BLaER1 (cell line): ENCODE data around the gene TAOK1.

ENCODE experiments used
- H3K27ac ChIP-seq: shearing (Covaris generic); formaldehyde crosslinking; 2 replicates; pipeline ENCODE4 v1.8.1; 2022
- H3K27me3 ChIP-seq: shearing (Covaris generic); formaldehyde crosslinking; 2 replicates; pipeline ENCODE4 v1.8.1; 2022
- H3K36me3 ChIP-seq: shearing (Covaris generic); formaldehyde crosslinking; 2 replicates; pipeline ENCODE4 v1.8.1; 2022
- H3K4me1 ChIP-seq: shearing (Covaris generic); formaldehyde crosslinking; 2 replicates; pipeline ENCODE4 v1.8.1; 2022
- H3K4me2 ChIP-seq: shearing (Covaris generic); formaldehyde crosslinking; 2 replicates; pipeline ENCODE4 v1.8.1; 2022
- H3K4me3 ChIP-seq: shearing (Covaris generic); formaldehyde crosslinking; 2 replicates; pipeline ENCODE4 v1.8.1; 2022
- H3K9ac ChIP-seq: shearing (Covaris generic); formaldehyde crosslinking; 2 replicates; pipeline ENCODE4 v1.8.1; 2022
- H3K9me3 ChIP-seq: shearing (Covaris generic); formaldehyde crosslinking; 2 replicates; pipeline ENCODE4 v1.8.1; 2022
- H4K20me1 ChIP-seq: shearing (Covaris generic); formaldehyde crosslinking; 2 replicates; pipeline ENCODE4 v1.8.1; 2022
- Cebpa-rat ChIP-seq: shearing (Covaris generic); IDR thresholded peaks from 2 replicates; pipeline ENCODE4 v1.8.1; 2022

TAOK1 gene

DNA sequence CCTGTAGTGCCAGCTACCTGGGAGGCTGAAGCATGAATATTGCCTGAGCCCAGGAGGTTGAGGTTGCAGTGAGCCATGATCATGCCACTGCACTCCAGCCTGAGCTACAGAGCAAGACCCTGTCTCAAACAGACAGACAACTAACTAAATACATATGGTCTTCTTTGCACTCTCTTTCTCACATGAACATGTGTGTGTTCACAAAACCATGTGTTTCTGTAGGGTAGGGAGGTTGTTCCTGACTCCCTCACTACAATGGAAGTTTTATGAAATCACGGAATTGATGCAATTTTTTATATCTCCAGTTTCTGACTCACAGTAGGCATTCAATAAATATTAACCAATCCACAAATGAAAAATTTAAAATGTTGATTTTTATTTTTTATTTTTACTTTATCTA lies 128.2 kb downstream of the TAOK1 start:
- Histone ChIP-seq H4K20me1 (no peaks in the 10 kb centered on the region), H3K27me3 (no peaks in the 10 kb centered on the region), H3K9ac (no peak overlapping the region), H3K4me3 (no peak overlapping the region), H3K4me2 (no peak overlapping the region), H3K27ac (no peak overlapping the region), H3K9me3 (no peaks in the 10 kb centered on the region), H3K4me1 (no peaks in the 10 kb centered on the region), H3K36me3 (peaks cover 98% of the 10 kb centered on the region)
- no peak for TF ChIP-seq Cebpa-rat

DNA sequence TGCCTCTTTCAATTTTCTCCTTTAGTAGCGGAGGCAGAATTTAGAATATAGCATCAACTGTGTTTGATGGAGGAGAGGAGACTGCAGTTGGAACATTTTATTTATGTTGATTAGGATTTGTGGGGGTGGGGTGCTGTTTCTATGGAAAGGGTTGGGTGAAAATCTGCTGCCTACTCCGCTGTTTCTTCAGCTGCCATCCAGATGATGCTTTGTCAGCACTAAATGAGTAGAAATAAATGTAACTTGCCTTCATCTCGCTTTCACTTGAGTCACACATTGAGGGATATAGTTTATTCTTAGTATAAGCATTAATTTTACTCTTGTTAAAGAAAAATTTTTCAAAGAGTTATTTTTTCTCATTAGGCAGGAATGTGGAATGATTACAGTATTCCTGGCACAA lies 134.5 kb downstream of the TAOK1 start:
- Histone ChIP-seq H3K4me1 (no peaks in the 10 kb centered on the region), H3K27ac (no peak overlapping the region), H3K9ac (no peak overlapping the region), H3K4me2 (no peak overlapping the region), H3K36me3 (peaks cover 98% of the 10 kb centered on the region), H4K20me1 (no peaks in the 10 kb centered on the region), H3K27me3 (no peaks in the 10 kb centered on the region), H3K9me3 (no peaks in the 10 kb centered on the region), H3K4me3 (no peak overlapping the region)
- TF ChIP-seq Cebpa-rat = no peak

DNA sequence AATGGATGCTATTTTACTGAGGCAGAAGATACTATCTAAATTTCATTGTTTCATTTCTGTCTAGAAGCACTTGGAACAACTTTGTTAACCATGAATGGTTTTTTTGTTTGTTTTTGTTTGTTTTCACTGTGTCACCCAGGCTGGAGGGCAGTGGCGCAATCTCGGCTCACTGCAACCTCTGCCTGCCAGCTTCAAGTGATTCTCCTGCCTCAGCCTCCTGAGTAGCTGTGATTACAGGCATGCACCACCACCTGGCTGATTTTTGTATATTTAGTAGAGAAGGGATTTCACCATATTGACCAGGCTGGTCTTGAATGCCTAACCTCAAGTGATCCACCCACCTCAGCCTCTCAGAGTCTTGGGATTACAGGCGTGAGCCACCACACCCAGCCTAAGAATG lies 136.2 kb downstream of the TAOK1 start:
- H3K36me3 ChIP-seq = peaks cover 99% of the 10 kb centered on the region
- TF ChIP-seq Cebpa-rat = no peak

DNA sequence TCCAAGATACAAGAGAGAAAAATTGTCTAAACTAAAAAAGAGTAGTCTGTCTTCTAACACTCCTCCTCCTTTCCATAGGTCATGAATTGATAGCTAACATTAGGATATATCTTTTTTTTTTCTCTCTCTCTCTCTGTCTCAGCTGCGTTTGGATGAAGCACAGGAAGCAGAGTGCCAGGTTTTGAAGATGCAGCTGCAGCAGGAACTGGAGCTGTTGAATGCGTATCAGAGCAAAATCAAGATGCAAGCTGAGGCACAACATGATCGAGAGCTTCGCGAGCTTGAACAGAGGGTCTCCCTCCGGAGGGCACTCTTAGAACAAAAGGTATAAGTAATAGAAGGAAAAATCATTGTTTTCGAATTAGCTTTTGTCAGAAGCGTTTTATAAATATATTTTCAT lies 143.8 kb downstream of the TAOK1 start:
- peaks cover 4% of the 10 kb centered on the region; the same call in 1 of the 2 replicates for H3K9me3 ChIP-seq
- no peak overlapping the region for H3K4me3 ChIP-seq
- H3K36me3 ChIP-seq = peaks cover 86% of the 10 kb centered on the region
- no peaks in the 10 kb centered on the region for H3K4me1 ChIP-seq
- H3K9ac ChIP-seq = no peak overlapping the region
- H3K27ac ChIP-seq = no peak overlapping the region
- H4K20me1 ChIP-seq = peaks cover 5% of the 10 kb centered on the region; the same call in 1 of the 2 replicates
- H3K4me2 ChIP-seq = no peak overlapping the region
- no peak for TF ChIP-seq Cebpa-rat
- no peaks in the 10 kb centered on the region for H3K27me3 ChIP-seq

More for the DNA sequence above, 136.2 kb downstream of the TAOK1 start:
- H3K4me1 ChIP-seq = no peaks in the 10 kb centered on the region
- no peaks in the 10 kb centered on the region for H4K20me1 ChIP-seq
- no peak overlapping the region for H3K4me3 ChIP-seq
- H3K9me3 ChIP-seq = no peaks in the 10 kb centered on the region
- H3K27me3 ChIP-seq = no peaks in the 10 kb centered on the region
- H3K4me2 ChIP-seq = no peak overlapping the region
- no peak overlapping the region for H3K9ac ChIP-seq
- no peak overlapping the region for H3K27ac ChIP-seq

DNA sequence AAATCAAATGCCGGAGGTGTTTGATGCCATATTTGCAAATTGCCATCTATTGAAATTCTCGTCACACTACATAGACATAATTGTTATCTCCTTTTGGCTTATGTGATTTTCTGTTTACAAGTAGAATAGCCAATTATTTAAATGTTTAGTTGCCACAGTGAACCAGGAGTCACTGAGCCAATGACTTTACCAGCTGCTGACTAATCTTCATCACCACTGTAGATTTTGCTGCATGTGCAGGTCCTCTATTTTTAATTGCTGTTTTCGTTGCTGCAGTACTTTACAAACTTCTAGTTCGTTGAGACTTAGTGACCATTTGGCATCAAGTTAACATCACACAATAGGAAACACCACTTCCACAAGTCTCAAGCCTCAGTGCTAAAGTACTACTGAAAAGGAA lies 153.9 kb downstream of the TAOK1 start:
- no peak overlapping the region for H3K4me3 ChIP-seq
- H4K20me1 ChIP-seq = no peaks in the 10 kb centered on the region
- H3K4me2 ChIP-seq = no peak overlapping the region
- peaks cover 61% of the 10 kb centered on the region for H3K36me3 ChIP-seq
- H3K4me1 ChIP-seq = peaks cover 4% of the 10 kb centered on the region; the same call in 1 of the 2 replicates
- no peak overlapping the region for H3K27ac ChIP-seq
- no peak for TF ChIP-seq Cebpa-rat
- H3K9me3 ChIP-seq = no peaks in the 10 kb centered on the region
- H3K9ac ChIP-seq = no peak overlapping the region
- no peaks in the 10 kb centered on the region for H3K27me3 ChIP-seq

DNA sequence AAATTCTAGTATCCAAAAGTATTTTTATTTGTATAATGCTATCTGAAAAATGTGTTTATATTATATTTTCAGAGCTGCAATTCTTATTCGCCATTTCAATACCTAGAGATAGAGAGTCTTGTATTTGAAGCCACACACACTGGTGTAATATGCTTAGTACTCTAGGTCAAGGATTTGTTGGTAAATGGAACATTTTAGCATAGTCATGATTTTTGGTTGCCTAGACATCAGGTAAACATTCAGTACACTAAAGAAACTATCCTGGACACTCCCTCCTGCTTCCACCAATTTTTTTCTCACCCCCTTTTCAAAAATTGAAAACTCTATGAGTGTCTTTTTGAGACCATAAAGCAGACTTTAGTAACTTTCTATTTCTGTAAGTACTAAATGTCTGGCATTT lies 155.9 kb downstream of the TAOK1 start:
- no peaks in the 10 kb centered on the region for H3K9me3 ChIP-seq
- no peak overlapping the region for H3K4me2 ChIP-seq
- H4K20me1 ChIP-seq = no peaks in the 10 kb centered on the region

GRCh38 chr17:29546830-29547229 lies 156.7 kb downstream of the TAOK1 start:
- no peaks in the 10 kb centered on the region for H3K27me3 ChIP-seq
- no peak overlapping the region for H3K27ac ChIP-seq

More for the DNA sequence above, 155.9 kb downstream of the TAOK1 start:
- H3K9ac ChIP-seq = no peak overlapping the region
- H3K4me3 ChIP-seq = no peak overlapping the region
- H3K36me3 ChIP-seq = peaks cover 43% of the 10 kb centered on the region
- no peak overlapping the region for H3K27ac ChIP-seq
- H3K4me1 ChIP-seq = peaks cover 13% of the 10 kb centered on the region; the same call in 1 of the 2 replicates
- TF ChIP-seq Cebpa-rat = no peak
- H3K27me3 ChIP-seq = no peaks in the 10 kb centered on the region

GRCh38 chr17:29549177-29549923 lies 159.2 kb downstream of the TAOK1 start:
- Histone ChIP-seq H3K4me1 (peaks cover 13% of the 10 kb centered on the region; the same call in 1 of the 2 replicates), H3K36me3 (peaks cover 19% of the 10 kb centered on the region; the same call in 1 of the 2 replicates), H3K4me2 (peak overlapping the region; percentile 31; the same call in 1 of the 2 replicates), H3K27ac (no peak overlapping the region), H3K9me3 (no peaks in the 10 kb centered on the region), H3K9ac (no peak overlapping the region), H3K27me3 (no peaks in the 10 kb centered on the region), H3K4me3 (no peak overlapping the region), H4K20me1 (no peaks in the 10 kb centered on the region)
- no peak for TF ChIP-seq Cebpa-rat

More at GRCh38 chr17:29546830-29547229, 156.7 kb downstream of the TAOK1 start:
- Histone ChIP-seq H3K9me3 (no peaks in the 10 kb centered on the region), H3K4me2 (no peak overlapping the region), H3K9ac (no peak overlapping the region), H3K36me3 (peaks cover 43% of the 10 kb centered on the region), H4K20me1 (no peaks in the 10 kb centered on the region), H3K4me3 (no peak overlapping the region), H3K4me1 (peaks cover 13% of the 10 kb centered on the region; the same call in 1 of the 2 replicates)
- TF ChIP-seq Cebpa-rat = no peak

DNA sequence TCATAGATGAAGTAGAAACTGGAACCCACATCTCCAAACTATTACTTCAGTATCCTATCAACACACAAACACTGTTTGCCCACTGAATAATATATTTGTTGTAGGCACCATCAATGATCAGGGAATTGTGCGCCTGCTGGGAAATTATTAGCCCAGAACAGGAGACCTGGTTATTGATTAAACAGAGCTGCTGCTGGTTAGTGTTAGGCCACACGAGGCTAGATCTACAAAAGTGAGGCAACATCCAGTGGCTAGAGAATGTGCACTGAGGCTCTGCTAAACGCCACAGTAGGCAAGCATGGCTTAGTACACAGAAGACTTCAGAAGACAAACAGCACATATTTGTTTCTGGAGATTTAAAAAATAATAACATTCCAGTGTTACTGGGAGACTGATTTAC lies 165.7 kb downstream of the TAOK1 start:
- H3K4me3 ChIP-seq = no peak overlapping the region
- H3K27ac ChIP-seq = no peak overlapping the region
- no peak for TF ChIP-seq Cebpa-rat
- no peak overlapping the region for H3K9ac ChIP-seq
- no peaks in the 10 kb centered on the region for H3K9me3 ChIP-seq
- no peaks in the 10 kb centered on the region for H4K20me1 ChIP-seq
- H3K27me3 ChIP-seq = no peaks in the 10 kb centered on the region
- peaks cover 17% of the 10 kb centered on the region; the same call in 1 of the 2 replicates for H3K36me3 ChIP-seq
- peaks cover 42% of the 10 kb centered on the region for H3K4me1 ChIP-seq
- H3K4me2 ChIP-seq = no peak overlapping the region

GRCh38 chr17:29557085-29557738 lies 167.0 kb downstream of the TAOK1 start:
- Histone ChIP-seq H4K20me1 (no peaks in the 10 kb centered on the region), H3K4me1 (peaks cover 56% of the 10 kb centered on the region), H3K9me3 (no peaks in the 10 kb centered on the region), H3K4me3 (no peak overlapping the region), H3K4me2 (peak overlapping the region; percentile 97; the same call in 1 of the 2 replicates), H3K36me3 (peaks cover 10% of the 10 kb centered on the region), H3K27ac (0 out of 2 replicates have a peak overlapping the region, but pooled peaks have one; percentile 45), H3K27me3 (no peaks in the 10 kb centered on the region), H3K9ac (no peak overlapping the region)
- TF ChIP-seq Cebpa-rat = no peak
